Vagina (tissue), 2 donors: ENCODE results near the gene TCF4.

ENCODE experiments used
- CTCF ChIP-seq, 3 experiments: fragments of 450-650 bp in 2 of 3; fragments of 200-600 bp in 1 of 3; sonication (generic) in 1 of 3; IDR thresholded peaks; one replicate each; pipeline ENCODE4 v1.5.1; 2017 to 2019; ENCODE audit warnings: antibody characterized with exemption in 3 of 3, mild to moderate bottlenecking in 2 of 3, moderate library complexity in 2 of 3
- POLR2A ChIP-seq, 2 donors: fragments of 450-650 bp; IDR thresholded peaks; one replicate each; pipeline ENCODE4 v1.6.1; 2017; ENCODE audit warnings: antibody characterized with exemption in 2 of 2, mild to moderate bottlenecking in 2 of 2, moderate library complexity in 2 of 2
- POLR2AphosphoS5 ChIP-seq, 2 donors: sonication (generic); formaldehyde crosslinking; IDR thresholded peaks; one replicate each; pipeline ENCODE4 v1.9.0; 2017; ENCODE audit warnings: antibody characterized with exemption in 2 of 2, mild to moderate bottlenecking in 2 of 2, low read depth in 1 of 2; ENCODE audit not compliant: insufficient read depth in 1 of 2

GRCh38 chr18:55244546-55244945 is 343.4 kb downstream of the TCF4 start:
- TF ChIP-seq CTCF (IDR thresholded peaks at IDR 0.05) (no peak), POLR2AphosphoS5 (IDR thresholded peaks at IDR 0.05; ENCODE audit: insufficient read depth in 1 of 2, low read depth in 1 of 2) (no peak), POLR2A (IDR thresholded peaks at IDR 0.05) (no peak)
